ENCODE measurements around the gene MBD5.
A peak's percentile ranks its signal among the peaks of the same experiment; 100 is the strongest.
"Not testable (repeated sequence)": the region's sequence is repeated elsewhere in the genome, so short reads cannot be mapped to it uniquely, and the experiment has no call there.

MBD5 gene

GRCh38 chr2:148021059-148021861 lies at the start of gene MBD5:
MBD5 (plus strand) TSS chr2:148021091.
- TF ChIP-seq, protein P1, sequence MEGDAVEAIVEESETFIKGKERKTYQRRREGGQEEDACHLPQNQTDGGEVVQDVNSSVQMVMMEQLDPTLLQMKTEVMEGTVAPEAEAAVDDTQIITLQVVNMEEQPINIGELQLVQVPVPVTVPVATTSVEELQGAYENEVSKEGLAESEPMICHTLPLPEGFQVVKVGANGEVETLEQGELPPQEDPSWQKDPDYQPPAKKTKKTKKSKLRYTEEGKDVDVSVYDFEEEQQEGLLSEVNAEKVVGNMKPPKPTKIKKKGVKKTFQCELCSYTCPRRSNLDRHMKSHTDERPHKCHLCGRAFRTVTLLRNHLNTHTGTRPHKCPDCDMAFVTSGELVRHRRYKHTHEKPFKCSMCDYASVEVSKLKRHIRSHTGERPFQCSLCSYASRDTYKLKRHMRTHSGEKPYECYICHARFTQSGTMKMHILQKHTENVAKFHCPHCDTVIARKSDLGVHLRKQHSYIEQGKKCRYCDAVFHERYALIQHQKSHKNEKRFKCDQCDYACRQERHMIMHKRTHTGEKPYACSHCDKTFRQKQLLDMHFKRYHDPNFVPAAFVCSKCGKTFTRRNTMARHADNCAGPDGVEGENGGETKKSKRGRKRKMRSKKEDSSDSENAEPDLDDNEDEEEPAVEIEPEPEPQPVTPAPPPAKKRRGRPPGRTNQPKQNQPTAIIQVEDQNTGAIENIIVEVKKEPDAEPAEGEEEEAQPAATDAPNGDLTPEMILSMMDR (conservative IDR thresholded peaks at IDR 0.05; ENCODE audit: low read depth) = no peak
- POLR2A ChIA-PET (ENCODE audit: low non-redundant PET) = interaction anchor here (0.6 kb wide), 1 partner anchor 14 kb away, joined by 6 read pairs; no protein-coding TSS in a partner anchor
- H3K27ac ChIP-seq = peak within 1 kb of the TSS; percentile 92
- peak; percentile 13 for DNase-seq (ENCODE audit: low spot score)
- CTCF ChIA-PET = interaction anchor here (0.6 to 2.1 kb wide), 4 partner anchors 32 to 488 kb away, joined by 4 to 7 read pairs (median 5); no protein-coding TSS in a partner anchor

GRCh38 chr2:147976102-147976501 lies 44.8 kb upstream of the MBD5 start:
- DNase-seq (ENCODE audit: low spot score) = no peak
- TF ChIP-seq, protein P1 (conservative IDR thresholded peaks at IDR 0.05; ENCODE audit: low read depth) = no peak
- CTCF ChIA-PET = no interaction called here
- H3K27ac ChIP-seq = no peak overlapping the region
- POLR2A ChIA-PET (ENCODE audit: low non-redundant PET) = no interaction called here

- DNase-seq (ENCODE audit: low spot score) = no peak
- ChIA-PET CTCF (no interaction called here), POLR2A (ENCODE audit: low non-redundant PET) (no interaction called here)
- TF ChIP-seq, protein P1 (conservative IDR thresholded peaks at IDR 0.05; ENCODE audit: low read depth) = no peak
- no peak overlapping the region for H3K27ac ChIP-seq
Observed at GRCh38 chr2:147977679-147978078, 43.2 kb upstream of the MBD5 start.

DNA sequence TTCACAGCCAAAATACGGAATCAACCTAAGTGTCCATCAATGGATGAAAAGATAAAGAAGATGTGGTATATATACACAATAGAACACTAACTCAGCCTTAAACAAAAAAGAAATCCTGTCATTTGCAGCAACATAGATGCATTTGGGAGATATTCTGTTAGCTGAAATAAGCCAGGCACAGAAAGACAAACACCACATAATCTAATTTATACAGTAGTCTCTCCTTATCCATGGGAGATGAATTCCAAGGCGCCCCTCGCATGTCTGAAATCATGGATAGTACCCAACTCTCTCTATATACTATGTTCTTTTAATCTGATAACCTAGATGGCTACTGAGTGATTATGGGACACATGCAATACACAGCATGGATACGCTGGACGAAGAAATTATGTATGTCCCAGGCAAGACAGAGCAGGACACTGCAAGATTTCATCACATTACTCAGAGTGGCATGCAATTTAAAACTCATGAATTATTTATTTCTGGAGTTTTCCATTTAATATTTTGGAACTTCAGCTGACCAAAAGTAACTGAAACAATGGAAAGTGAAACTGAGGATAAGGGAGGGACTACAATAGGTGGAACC lies 39.9 kb upstream of the MBD5 start:
- no peak for DNase-seq (ENCODE audit: low spot score)
- TF ChIP-seq, protein P1 (conservative IDR thresholded peaks at IDR 0.05; ENCODE audit: low read depth) = no peak
- CTCF ChIA-PET = no interaction called here
- POLR2A ChIA-PET (ENCODE audit: low non-redundant PET) = no interaction called here
- no peak overlapping the region for H3K27ac ChIP-seq

DNA sequence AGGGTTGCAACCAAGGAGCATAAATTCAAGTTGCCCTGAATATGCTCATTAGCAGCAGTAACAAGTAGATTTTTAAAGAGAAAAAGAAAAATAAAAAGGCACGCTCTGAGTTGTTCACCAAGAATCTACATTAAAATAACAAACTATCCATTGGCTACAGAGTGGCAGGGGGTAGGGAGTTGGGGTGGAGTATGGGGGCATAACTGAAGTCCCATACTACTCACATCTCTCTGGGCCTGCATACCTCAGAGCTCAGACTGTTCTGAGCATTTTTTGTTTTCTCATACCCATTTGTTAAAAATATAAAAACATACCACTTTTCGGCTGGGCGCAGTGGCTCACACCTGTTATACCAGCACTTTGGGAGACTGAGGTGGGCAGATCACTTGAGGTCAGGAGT lies 31.8 kb upstream of the MBD5 start:
- no peak overlapping the region for H3K27ac ChIP-seq
- ChIA-PET CTCF (interaction anchor here (0.5 to 1.6 kb wide), 10 partner anchors 15 to 1002 kb away, joined by 3 to 19 read pairs (median 4); partner anchors contain the start of genes MBD5 and ORC4), POLR2A (ENCODE audit: low non-redundant PET) (no interaction called here)
- TF ChIP-seq, protein P1 (conservative IDR thresholded peaks at IDR 0.05; ENCODE audit: low read depth) = no peak
- DNase-seq (ENCODE audit: low spot score) = no peak

- DNase-seq (ENCODE audit: low spot score) = peak; percentile 67
- ChIA-PET POLR2A (ENCODE audit: low non-redundant PET) (no interaction called here), CTCF (interaction anchor here (0.5 to 1.6 kb wide), 12 partner anchors 16 to 1001 kb away, joined by 3 to 19 read pairs (median 4); partner anchors contain the start of genes MBD5 and ORC4)
- H3K27ac ChIP-seq = no peak overlapping the region
- TF ChIP-seq, protein P1 (conservative IDR thresholded peaks at IDR 0.05; ENCODE audit: low read depth) = peak; percentile 69
Observed at GRCh38 chr2:147989809-147990403, 31.0 kb upstream of the MBD5 start.

- POLR2A ChIA-PET (ENCODE audit: low non-redundant PET); DNase-seq (ENCODE audit: low spot score); CTCF ChIA-PET; H3K27ac ChIP-seq: not testable (repeated sequence)
Observed at GRCh38 chr2:147994965-147995364, 25.9 kb upstream of the MBD5 start.
